Type B pancreatic cell (in vitro differentiated cells): ENCODE measurements around the gene RAB30. TPM values are rescaled to one million over a fixed set of nuclear protein-coding genes. Genes with fewer than 3 reads are reported as not detected.

Experiments used
- DNase-seq: peaks from one replicate; pipeline ENCODE4 v3.0.0; 2021; ENCODE audit warnings: mixed read lengths; ENCODE audit not compliant: unreplicated experiment; ENCODE audit errors: extremely low spot score
- H3K27ac Mint-ChIP-seq: 2 replicates; pipeline ENCODE4 v1.8.0; 2021; ENCODE audit warnings: mild to moderate bottlenecking, mixed read lengths
- H3K27me3 Mint-ChIP-seq: 2 replicates; pipeline ENCODE4 v1.8.0; 2021; ENCODE audit warnings: mixed read lengths
- H3K36me3 Mint-ChIP-seq: 2 replicates; pipeline ENCODE4 v1.8.0; 2021; ENCODE audit warnings: mixed read lengths
- H3K4me1 Mint-ChIP-seq: one replicate; pipeline ENCODE4 v1.8.0; 2021; ENCODE audit warnings: mixed read lengths; ENCODE audit not compliant: unreplicated experiment
- H3K4me3 Mint-ChIP-seq: 2 replicates; pipeline ENCODE4 v1.8.0; 2021; ENCODE audit warnings: mild to moderate bottlenecking, mixed read lengths
- H3K9me3 Mint-ChIP-seq: 2 replicates; pipeline ENCODE4 v1.8.0; 2021; ENCODE audit warnings: mixed read lengths
- total RNA-seq: library from RNA; stranded (reverse); gene quantifications from 2 replicates; pipeline ENCODE4 v1.2.1, GENCODE V29; 2021; ENCODE audit warnings: low replicate concordance
- TF ChIP-seq, protein P1 (sequence below): fragments of 200-600 bp; sonication (generic); conservative IDR thresholded peaks from 2 replicates; pipeline ENCODE4 v1.5.0; 2021; ENCODE audit warnings: antibody characterized with exemption, mild to moderate bottlenecking

The RAB30 gene
- total RNA-seq, 1 donor from 2014 or later, result 13.8 TPM

DNA sequence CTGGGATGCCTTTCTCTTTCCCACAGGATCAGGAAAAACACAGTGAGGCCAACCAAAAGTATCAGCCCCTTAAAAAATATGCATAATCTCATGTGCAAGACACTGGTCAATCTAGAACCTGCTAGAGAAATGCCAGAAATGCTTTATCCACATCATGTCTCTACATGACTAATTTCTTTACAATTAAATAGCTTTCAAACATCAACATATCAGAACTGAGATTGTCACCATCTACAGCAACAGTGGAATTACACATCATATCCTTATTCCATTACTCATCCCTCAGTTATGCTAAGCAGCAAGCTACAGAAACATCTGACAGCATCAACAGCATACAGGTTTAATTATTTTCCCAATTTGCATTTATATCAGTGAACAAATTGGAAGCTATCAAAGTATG lies 91.4 kb downstream of the RAB30 start:
- peaks cover 14% of the 10 kb centered on the region for H3K36me3 Mint-ChIP-seq
- H3K9me3 Mint-ChIP-seq, result no peaks in the 10 kb centered on the region
- H3K27me3 Mint-ChIP-seq, result no peaks in the 10 kb centered on the region
- no peak overlapping the region for H3K4me3 Mint-ChIP-seq
- no peak for DNase-seq
- no peak overlapping the region for H3K27ac Mint-ChIP-seq
- TF ChIP-seq, protein P1, sequence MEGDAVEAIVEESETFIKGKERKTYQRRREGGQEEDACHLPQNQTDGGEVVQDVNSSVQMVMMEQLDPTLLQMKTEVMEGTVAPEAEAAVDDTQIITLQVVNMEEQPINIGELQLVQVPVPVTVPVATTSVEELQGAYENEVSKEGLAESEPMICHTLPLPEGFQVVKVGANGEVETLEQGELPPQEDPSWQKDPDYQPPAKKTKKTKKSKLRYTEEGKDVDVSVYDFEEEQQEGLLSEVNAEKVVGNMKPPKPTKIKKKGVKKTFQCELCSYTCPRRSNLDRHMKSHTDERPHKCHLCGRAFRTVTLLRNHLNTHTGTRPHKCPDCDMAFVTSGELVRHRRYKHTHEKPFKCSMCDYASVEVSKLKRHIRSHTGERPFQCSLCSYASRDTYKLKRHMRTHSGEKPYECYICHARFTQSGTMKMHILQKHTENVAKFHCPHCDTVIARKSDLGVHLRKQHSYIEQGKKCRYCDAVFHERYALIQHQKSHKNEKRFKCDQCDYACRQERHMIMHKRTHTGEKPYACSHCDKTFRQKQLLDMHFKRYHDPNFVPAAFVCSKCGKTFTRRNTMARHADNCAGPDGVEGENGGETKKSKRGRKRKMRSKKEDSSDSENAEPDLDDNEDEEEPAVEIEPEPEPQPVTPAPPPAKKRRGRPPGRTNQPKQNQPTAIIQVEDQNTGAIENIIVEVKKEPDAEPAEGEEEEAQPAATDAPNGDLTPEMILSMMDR, result no peak
- H3K4me1 Mint-ChIP-seq, result no peaks in the 10 kb centered on the region

DNA sequence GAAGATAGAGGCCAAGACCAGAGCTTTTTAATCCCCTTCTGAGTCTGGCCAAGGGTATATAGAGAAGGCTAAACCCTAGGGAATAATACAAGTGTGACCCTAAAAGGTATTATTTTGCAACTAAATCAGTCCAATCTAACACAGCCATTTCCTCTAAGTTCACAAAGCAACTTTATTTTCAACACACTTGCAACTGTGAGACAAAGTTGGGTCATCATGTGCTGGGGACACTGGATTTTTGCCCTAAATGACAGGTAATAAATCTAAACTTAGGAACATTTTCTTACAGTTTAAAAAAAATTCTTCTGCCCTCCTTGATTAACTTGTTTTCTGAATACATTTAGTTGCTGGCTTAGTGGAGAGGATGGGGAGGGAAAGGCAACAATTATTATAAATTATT lies 91.9 kb downstream of the RAB30 start:
- TF ChIP-seq, protein P1, result no peak
- no peak for DNase-seq
- no peak overlapping the region for H3K4me3 Mint-ChIP-seq
- H3K27me3 Mint-ChIP-seq, result no peaks in the 10 kb centered on the region
- no peaks in the 10 kb centered on the region for H3K9me3 Mint-ChIP-seq
- H3K4me1 Mint-ChIP-seq, result no peaks in the 10 kb centered on the region
- peaks cover 14% of the 10 kb centered on the region for H3K36me3 Mint-ChIP-seq
- H3K27ac Mint-ChIP-seq, result no peak overlapping the region

DNA sequence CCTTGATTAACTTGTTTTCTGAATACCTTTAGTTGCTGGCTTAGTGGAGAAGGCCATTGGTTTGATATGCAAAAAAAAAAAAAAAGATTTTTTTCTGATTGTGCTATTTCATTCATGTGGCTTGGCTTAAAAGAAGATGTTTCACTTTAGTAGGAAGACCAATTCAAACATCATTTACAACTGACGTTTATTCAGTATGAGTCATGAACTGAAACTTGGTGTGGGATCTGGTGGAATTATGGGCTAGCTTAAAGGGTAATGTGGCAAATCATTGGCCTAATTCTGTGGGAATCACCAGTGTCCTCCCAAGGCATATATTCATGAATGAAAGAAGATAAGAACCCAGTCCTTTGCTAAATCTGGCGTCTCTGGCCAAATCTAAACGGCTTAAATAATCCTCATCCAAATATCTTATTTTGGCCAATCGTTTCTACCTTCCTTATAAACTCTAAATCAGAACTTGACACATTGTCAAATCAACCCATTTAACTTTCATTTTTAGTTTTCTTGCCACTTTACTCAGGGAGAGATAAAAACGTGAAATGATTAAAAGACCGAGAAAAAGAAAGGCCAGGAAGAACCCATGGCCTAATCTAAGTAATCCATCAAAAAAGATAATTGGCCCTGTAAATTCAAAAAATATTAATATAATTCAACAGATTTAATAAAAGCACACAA lies 93.1 kb downstream of the RAB30 start:
- no peaks in the 10 kb centered on the region for H3K27me3 Mint-ChIP-seq
- TF ChIP-seq, protein P1, result no peak
- H3K4me1 Mint-ChIP-seq, result no peaks in the 10 kb centered on the region
- H3K9me3 Mint-ChIP-seq, result no peaks in the 10 kb centered on the region
- DNase-seq, result no peak
- no peak overlapping the region for H3K27ac Mint-ChIP-seq
- H3K36me3 Mint-ChIP-seq, result peaks cover 9% of the 10 kb centered on the region
- H3K4me3 Mint-ChIP-seq, result no peak overlapping the region

DNA sequence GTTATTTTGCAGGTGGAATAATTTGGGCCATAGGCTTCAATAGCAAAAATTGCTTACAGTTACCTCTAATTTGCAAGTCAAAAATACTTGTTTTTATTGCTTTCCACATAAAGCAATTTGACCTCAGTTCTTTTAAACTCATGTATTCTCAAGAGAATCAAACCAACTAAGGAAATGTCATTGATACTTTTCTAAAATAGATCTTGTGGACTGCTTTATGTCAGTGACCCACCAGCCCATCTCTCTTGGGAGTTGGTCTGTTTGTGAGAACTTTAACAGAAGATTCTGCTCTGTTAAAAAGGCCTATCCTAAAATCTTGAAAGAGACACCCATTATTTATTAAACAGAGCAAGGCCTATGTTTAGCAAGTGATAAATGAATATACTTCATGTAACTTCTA lies 94.9 kb downstream of the RAB30 start:
- no peaks in the 10 kb centered on the region for H3K27me3 Mint-ChIP-seq
- DNase-seq, result no peak
- H3K4me3 Mint-ChIP-seq, result no peak overlapping the region
- no peaks in the 10 kb centered on the region for H3K9me3 Mint-ChIP-seq
- TF ChIP-seq, protein P1, result no peak
- H3K4me1 Mint-ChIP-seq, result no peaks in the 10 kb centered on the region
- H3K27ac Mint-ChIP-seq, result no peak overlapping the region
- peaks cover 5% of the 10 kb centered on the region for H3K36me3 Mint-ChIP-seq

DNA sequence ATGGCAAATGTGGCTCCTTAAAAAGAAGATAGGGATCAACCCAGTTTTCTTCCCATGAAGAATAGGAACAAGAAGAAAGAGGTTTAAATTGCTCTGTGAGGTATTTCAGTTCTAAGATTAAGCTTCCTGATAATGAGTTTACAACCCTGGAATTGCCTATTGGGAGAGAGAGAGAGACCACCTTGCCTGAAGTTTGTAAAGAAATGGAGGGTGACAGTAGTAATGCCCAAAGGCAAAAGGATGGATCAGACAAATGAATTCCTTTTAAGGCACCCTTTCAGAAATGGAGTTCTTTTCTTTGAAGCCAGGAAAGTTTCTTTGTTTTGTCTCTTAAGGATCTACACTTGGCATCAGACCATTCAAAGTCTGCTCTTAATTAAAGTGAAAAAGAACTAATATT lies 95.8 kb downstream of the RAB30 start:
- Mint-ChIP-seq H3K36me3 (peaks cover under 1% of the 10 kb centered on the region), H3K4me1 (no peaks in the 10 kb centered on the region), H3K9me3 (no peaks in the 10 kb centered on the region), H3K27ac (no peak overlapping the region), H3K4me3 (no peak overlapping the region), H3K27me3 (no peaks in the 10 kb centered on the region)
- TF ChIP-seq, protein P1, result no peak
- DNase-seq, result no peak
